GM21737 (cell line): Measurements from ENCODE around the gene PLA2G6.

Source experiments
- ATAC-seq: cut with Tn5 transposase; IDR thresholded peaks from one replicate; pipeline ENCODE4 v1.9.1; 2021; ENCODE audit warnings: mild to moderate bottlenecking, moderate library complexity; ENCODE audit not compliant: unreplicated experiment

Gene PLA2G6

GRCh38 chr22:38181453-38182200 lies at the start of gene PLA2G6:
TSS of gene PLA2G6 (minus strand) at chr22:38181830. CDS start at chr22:38169426, 12,404 bp downstream.
- peak; percentile 73 for ATAC-seq

GRCh38 chr22:38230916-38231315 lies 49.3 kb upstream of the PLA2G6 start:
- no peak for ATAC-seq

- ATAC-seq, result no peak
These were observed 48.6 kb upstream of the PLA2G6 start for GRCh38 chr22:38230108-38230825.

GRCh38 chr22:38228873-38229740 lies 47.5 kb upstream of the PLA2G6 start:
- no peak for ATAC-seq

GRCh38 chr22:38228326-38228872 lies 46.8 kb upstream of the PLA2G6 start:
- ATAC-seq, result no peak

GRCh38 chr22:38226853-38227649 lies 45.4 kb upstream of the PLA2G6 start:
- no peak for ATAC-seq

GRCh38 chr22:38223289-38223960 lies 41.8 kb upstream of the PLA2G6 start:
- no peak for ATAC-seq

GRCh38 chr22:38222797-38223119 lies 41.1 kb upstream of the PLA2G6 start:
- ATAC-seq, result no peak

- no peak for ATAC-seq
These were observed 40.5 kb upstream of the PLA2G6 start for GRCh38 chr22:38221908-38222796.

GRCh38 chr22:38221407-38221806 lies 39.8 kb upstream of the PLA2G6 start:
- ATAC-seq, result no peak

GRCh38 chr22:38220653-38221386 lies 39.2 kb upstream of the PLA2G6 start:
- ATAC-seq, result no peak

- no peak for ATAC-seq
These were observed 38.5 kb upstream of the PLA2G6 start for GRCh38 chr22:38220163-38220562.

- no peak for ATAC-seq
These were observed 38.0 kb upstream of the PLA2G6 start for GRCh38 chr22:38219632-38220031.

GRCh38 chr22:38218661-38219622 lies 37.3 kb upstream of the PLA2G6 start:
- no peak for ATAC-seq

GRCh38 chr22:38215156-38216038 lies 33.8 kb upstream of the PLA2G6 start:
- no peak for ATAC-seq
